Liver (tissue), 9 donors: Measurements from ENCODE around the gene PPM1B. TPM values are rescaled to one million over a fixed set of nuclear protein-coding genes. Genes with fewer than 3 reads are reported as not detected.

ENCODE experiments used
- DNase-seq: peaks from one replicate; pipeline ENCODE4 v3.0.0-alpha.2; 2017; ENCODE audit warnings: low spot score
- H3K27ac ChIP-seq, 2 donors: one replicate each; pipeline ENCODE4 v1.7.0; 2013; ENCODE audit warnings: inconsistent platforms in 2 of 2, low read length in 2 of 2, control low read depth in 1 of 2, low read depth in 1 of 2, mild to moderate bottlenecking in 1 of 2
- H3K27me3 ChIP-seq, 4 donors: one replicate each; pipeline versions ENCODE4 v1.6.1 to v1.7.0; 2013; ENCODE audit warnings: low read length in 3 of 4, inconsistent platforms in 1 of 4, mild to moderate bottlenecking in 1 of 4, moderate library complexity in 1 of 4; ENCODE audit not compliant: control insufficient read depth in 4 of 4, insufficient read depth in 4 of 4
- H3K36me3 ChIP-seq, 4 donors: one replicate each; pipeline versions ENCODE4 v1.6.1 to v1.7.0; 2013; ENCODE audit warnings: low read length in 3 of 4, mild to moderate bottlenecking in 3 of 4, low read depth in 1 of 4, moderate library complexity in 1 of 4; ENCODE audit not compliant: control insufficient read depth in 4 of 4, insufficient read depth in 3 of 4
- H3K4me1 ChIP-seq, 4 donors: one replicate each; pipeline versions ENCODE4 v1.6.1 to v1.7.0; 2013; ENCODE audit warnings: low read length in 3 of 4, mild to moderate bottlenecking in 3 of 4, moderate library complexity in 1 of 4; ENCODE audit not compliant: control insufficient read depth in 4 of 4, insufficient read depth in 4 of 4
- H3K4me3 ChIP-seq, 3 donors: one replicate each; pipeline versions ENCODE4 v1.6.1 to v1.7.0; 2013; ENCODE audit warnings: low read length in 3 of 3, control low read depth in 1 of 3, low read depth in 1 of 3, mild to moderate bottlenecking in 1 of 3
- H3K9ac ChIP-seq, 2 donors: one replicate each; pipeline ENCODE4 v1.7.0; 2013; ENCODE audit warnings: low read length in 2 of 2, mild to moderate bottlenecking in 2 of 2, moderate library complexity in 2 of 2, control low read depth in 1 of 2, low read depth in 1 of 2
- H3K9me3 ChIP-seq, 4 donors: one replicate each; pipeline versions ENCODE4 v1.6.1 to v1.7.0; 2013; ENCODE audit warnings: low read length in 3 of 4; ENCODE audit not compliant: control insufficient read depth in 4 of 4
- ATF3 ChIP-seq: IDR thresholded peaks from 2 replicates; pipeline ENCODE4 v1.6.1; 2016; ENCODE audit warnings: antibody characterized with exemption
- CTCF ChIP-seq: fragments of 150-350 bp; IDR thresholded peaks from 2 replicates; pipeline ENCODE4 v1.5.1; 2017; ENCODE audit warnings: improper control_type of control experiment, low read depth, low read length; ENCODE audit not compliant: missing input control
- EGR1 ChIP-seq, 2 donors: IDR thresholded peaks; 2 replicates each; pipeline ENCODE4 v1.6.1; 2016 to 2018; ENCODE audit warnings: antibody characterized with exemption in 2 of 2, low read depth in 2 of 2
- FOXA1 ChIP-seq: IDR thresholded peaks from 2 replicates; pipeline ENCODE4 v1.6.1; 2016; ENCODE audit warnings: antibody characterized with exemption
- FOXA2 ChIP-seq: IDR thresholded peaks from 2 replicates; pipeline ENCODE4 v1.6.1; 2016; ENCODE audit warnings: antibody characterized with exemption
- GABPA ChIP-seq, 2 donors: IDR thresholded peaks in 1 of 2; conservative IDR thresholded peaks in 1 of 2; 2 replicates each; pipeline ENCODE4 v1.6.1; 2016; ENCODE audit warnings: antibody characterized with exemption in 2 of 2, mild to moderate bottlenecking in 1 of 2, moderate library complexity in 1 of 2
- HNF4A ChIP-seq, 2 donors: conservative IDR thresholded peaks; 2 replicates each; pipeline ENCODE4 v1.6.1; 2016; ENCODE audit warnings: antibody characterized with exemption in 2 of 2, mild to moderate bottlenecking in 2 of 2
- HNF4G ChIP-seq: IDR thresholded peaks from 2 replicates; pipeline ENCODE4 v1.6.1; 2016; ENCODE audit warnings: antibody characterized with exemption
- RAD21 ChIP-seq, 2 donors: IDR thresholded peaks; 2 replicates each; pipeline ENCODE4 v1.6.1; 2016; ENCODE audit warnings: antibody characterized with exemption in 2 of 2, mild to moderate bottlenecking in 2 of 2
- RXRA ChIP-seq, 2 donors: IDR thresholded peaks; 2 replicates each; pipeline ENCODE4 v1.6.1; 2017 to 2018; ENCODE audit warnings: antibody characterized with exemption in 2 of 2, mild to moderate bottlenecking in 1 of 2
- SP1 ChIP-seq: IDR thresholded peaks from 2 replicates; pipeline ENCODE4 v1.6.1; 2018; ENCODE audit warnings: antibody characterized with exemption, mild to moderate bottlenecking
- TAF1 ChIP-seq: conservative IDR thresholded peaks from 2 replicates; pipeline ENCODE4 v1.6.1; 2016; ENCODE audit warnings: antibody characterized with exemption, mild to moderate bottlenecking
- YY1 ChIP-seq: IDR thresholded peaks from 2 replicates; pipeline ENCODE4 v1.6.1; 2016; ENCODE audit warnings: antibody characterized with exemption, mild to moderate bottlenecking
- ZBTB33 ChIP-seq: IDR thresholded peaks from 2 replicates; pipeline ENCODE4 v1.6.1; 2016; ENCODE audit warnings: antibody characterized with exemption
- WGBS: extraction: QIAGEN DNeasy Blood & Tissue Kit; methylation state at CpG from one replicate; pipeline ENCODE4 v1.1.7; 2013; 5-methylcytosine and 5-hydroxymethylcytosine counted together
- polyA plus RNA-seq, 2 donors: library from polyadenylated mRNA; stranded (reverse) in 1 of 2; unstranded in 1 of 2; fragments of 200-250 nt in 1 of 2; fragments of >200 nt in 1 of 2; fragmentation: Nextera tagmentation in 1 of 2; extraction: Ambion mirVana in 1 of 2; gene quantifications; one replicate each; pipeline versions ENCODE4 v1.2.1 to v1.2.3, GENCODE V29; 2013 to 2015
- total RNA-seq, 2 donors: library from RNA; depleted of rRNA; stranded (reverse); fragments of >200 nt; gene quantifications; one replicate each; pipeline ENCODE4 v1.2.3, GENCODE V29; 2014
- TF ChIP-seq, protein P1 (sequence below): IDR thresholded peaks from 2 replicates; pipeline ENCODE4 v1.6.1; 2016; ENCODE audit warnings: antibody characterized with exemption, mild to moderate bottlenecking
- TF ChIP-seq, protein P2 (sequence below): IDR thresholded peaks from 2 replicates; pipeline ENCODE4 v1.6.1; 2016; ENCODE audit warnings: antibody characterized with exemption
- donor health status: healthy.
- donor health status: healthy.
- donor health status: healthy.
- donor health status: healthy.
- donor health status: healthy.

The PPM1B gene
- total and polyA plus RNA-seq, 4 donors = 13.5 to 38.5 (median 30.8) TPM

DNA sequence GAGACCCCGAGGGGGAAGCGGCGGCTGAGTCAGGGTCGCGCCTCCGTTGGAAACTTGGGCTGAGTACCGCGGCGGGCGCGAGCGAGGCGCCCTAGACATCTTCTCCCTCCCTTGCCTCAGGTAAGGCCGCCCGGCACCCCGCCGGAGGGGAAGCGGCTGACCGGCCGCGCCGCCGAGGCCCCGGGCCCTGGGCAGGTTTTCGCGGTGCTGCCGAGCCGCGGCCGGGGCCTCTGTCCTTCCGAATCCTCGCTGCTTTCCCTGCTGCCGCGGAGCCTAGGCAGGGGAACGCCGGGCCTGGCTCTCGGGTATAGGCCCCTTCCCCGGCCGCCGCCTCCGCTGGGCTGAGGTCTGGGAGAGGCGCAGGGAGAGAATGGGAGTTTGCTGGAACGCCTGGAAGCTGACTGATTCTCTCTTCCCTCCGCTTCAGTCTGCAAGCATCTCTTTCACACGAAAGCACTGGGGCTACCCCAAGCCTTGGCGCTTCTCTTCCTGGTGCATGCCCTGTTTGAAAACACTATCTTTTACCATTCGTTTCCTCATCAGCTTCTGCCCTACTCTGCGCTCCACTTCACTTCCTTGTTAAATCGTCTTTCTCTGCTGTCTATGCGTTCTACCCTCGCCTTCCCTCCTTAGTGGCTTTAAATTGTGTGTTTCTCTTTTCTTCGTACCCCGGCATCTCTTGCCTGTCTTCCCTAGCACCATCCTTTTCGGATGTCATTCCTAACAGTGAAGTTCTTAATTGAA, 652 bp downstream of the PPM1B start:
- H3K9ac ChIP-seq = peak overlapping the region; percentile 93 to 98
- under 1% methylated on average over 54 of the region's 54 CpGs for WGBS
- no peaks in the 10 kb centered on the region for H3K9me3 ChIP-seq
- H3K4me1 ChIP-seq = peaks cover 2 to 25% (median 11%) of the 10 kb centered on the region in 4 donors
- peak overlapping the region; percentile 94 to 96 for H3K27ac ChIP-seq
- peak overlapping the region; percentile 73 to 98 (median 94) for H3K4me3 ChIP-seq
- peak; percentile 64 for DNase-seq
- TF ChIP-seq ZBTB33 = no peak
- TF ChIP-seq ATF3 = no peak
- TF ChIP-seq, protein P1, sequence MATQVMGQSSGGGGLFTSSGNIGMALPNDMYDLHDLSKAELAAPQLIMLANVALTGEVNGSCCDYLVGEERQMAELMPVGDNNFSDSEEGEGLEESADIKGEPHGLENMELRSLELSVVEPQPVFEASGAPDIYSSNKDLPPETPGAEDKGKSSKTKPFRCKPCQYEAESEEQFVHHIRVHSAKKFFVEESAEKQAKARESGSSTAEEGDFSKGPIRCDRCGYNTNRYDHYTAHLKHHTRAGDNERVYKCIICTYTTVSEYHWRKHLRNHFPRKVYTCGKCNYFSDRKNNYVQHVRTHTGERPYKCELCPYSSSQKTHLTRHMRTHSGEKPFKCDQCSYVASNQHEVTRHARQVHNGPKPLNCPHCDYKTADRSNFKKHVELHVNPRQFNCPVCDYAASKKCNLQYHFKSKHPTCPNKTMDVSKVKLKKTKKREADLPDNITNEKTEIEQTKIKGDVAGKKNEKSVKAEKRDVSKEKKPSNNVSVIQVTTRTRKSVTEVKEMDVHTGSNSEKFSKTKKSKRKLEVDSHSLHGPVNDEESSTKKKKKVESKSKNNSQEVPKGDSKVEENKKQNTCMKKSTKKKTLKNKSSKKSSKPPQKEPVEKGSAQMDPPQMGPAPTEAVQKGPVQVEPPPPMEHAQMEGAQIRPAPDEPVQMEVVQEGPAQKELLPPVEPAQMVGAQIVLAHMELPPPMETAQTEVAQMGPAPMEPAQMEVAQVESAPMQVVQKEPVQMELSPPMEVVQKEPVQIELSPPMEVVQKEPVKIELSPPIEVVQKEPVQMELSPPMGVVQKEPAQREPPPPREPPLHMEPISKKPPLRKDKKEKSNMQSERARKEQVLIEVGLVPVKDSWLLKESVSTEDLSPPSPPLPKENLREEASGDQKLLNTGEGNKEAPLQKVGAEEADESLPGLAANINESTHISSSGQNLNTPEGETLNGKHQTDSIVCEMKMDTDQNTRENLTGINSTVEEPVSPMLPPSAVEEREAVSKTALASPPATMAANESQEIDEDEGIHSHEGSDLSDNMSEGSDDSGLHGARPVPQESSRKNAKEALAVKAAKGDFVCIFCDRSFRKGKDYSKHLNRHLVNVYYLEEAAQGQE = no peak
- TF ChIP-seq FOXA1 = no peak
- TF ChIP-seq HNF4A (conservative IDR thresholded peaks at IDR 0.05) = no peak
- TF ChIP-seq YY1 = no peak
- no peak for TF ChIP-seq FOXA2
- TF ChIP-seq EGR1 (IDR thresholded peaks at IDR 0.05; ENCODE audit: low read depth in 2 of 2) = no peak
- TF ChIP-seq GABPA (IDR thresholded peaks at IDR 0.05 in 1 of 2, conservative IDR thresholded peaks at IDR 0.05 in 1 of 2) = no peak
- no peak for TF ChIP-seq SP1
- TF ChIP-seq HNF4G = no peak
- TF ChIP-seq, protein P2, sequence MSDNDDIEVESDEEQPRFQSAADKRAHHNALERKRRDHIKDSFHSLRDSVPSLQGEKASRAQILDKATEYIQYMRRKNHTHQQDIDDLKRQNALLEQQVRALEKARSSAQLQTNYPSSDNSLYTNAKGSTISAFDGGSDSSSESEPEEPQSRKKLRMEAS = no peak
- no peak for TF ChIP-seq TAF1
- TF ChIP-seq RAD21 (IDR thresholded peaks at IDR 0.05) = no peak
- TF ChIP-seq CTCF = no peak
- TF ChIP-seq RXRA (IDR thresholded peaks at IDR 0.05) = no peak
- H3K27me3 ChIP-seq = no peaks in the 10 kb centered on the region
- no peaks in the 10 kb centered on the region for H3K36me3 ChIP-seq
